VCaP (cell line): Measurements from ENCODE around the gene KLHL7.

Experiments
- H3K27ac ChIP-seq: fragments of 450-650 bp; 2 replicates; pipeline ENCODE4 v1.5.1; 2017
- TF ChIP-seq, protein P1 (sequence below): fragments of 450-650 bp; conservative IDR thresholded peaks from 2 replicates; pipeline ENCODE4 v1.5.1; 2017; ENCODE audit warnings: mild to moderate bottlenecking, moderate library complexity

KLHL7 gene

GRCh38 chr7:23098029-23098428, 7.6 kb upstream of the KLHL7 start:
- TF ChIP-seq, protein P1, sequence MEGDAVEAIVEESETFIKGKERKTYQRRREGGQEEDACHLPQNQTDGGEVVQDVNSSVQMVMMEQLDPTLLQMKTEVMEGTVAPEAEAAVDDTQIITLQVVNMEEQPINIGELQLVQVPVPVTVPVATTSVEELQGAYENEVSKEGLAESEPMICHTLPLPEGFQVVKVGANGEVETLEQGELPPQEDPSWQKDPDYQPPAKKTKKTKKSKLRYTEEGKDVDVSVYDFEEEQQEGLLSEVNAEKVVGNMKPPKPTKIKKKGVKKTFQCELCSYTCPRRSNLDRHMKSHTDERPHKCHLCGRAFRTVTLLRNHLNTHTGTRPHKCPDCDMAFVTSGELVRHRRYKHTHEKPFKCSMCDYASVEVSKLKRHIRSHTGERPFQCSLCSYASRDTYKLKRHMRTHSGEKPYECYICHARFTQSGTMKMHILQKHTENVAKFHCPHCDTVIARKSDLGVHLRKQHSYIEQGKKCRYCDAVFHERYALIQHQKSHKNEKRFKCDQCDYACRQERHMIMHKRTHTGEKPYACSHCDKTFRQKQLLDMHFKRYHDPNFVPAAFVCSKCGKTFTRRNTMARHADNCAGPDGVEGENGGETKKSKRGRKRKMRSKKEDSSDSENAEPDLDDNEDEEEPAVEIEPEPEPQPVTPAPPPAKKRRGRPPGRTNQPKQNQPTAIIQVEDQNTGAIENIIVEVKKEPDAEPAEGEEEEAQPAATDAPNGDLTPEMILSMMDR, result no peak
- H3K27ac ChIP-seq, result no peak overlapping the region

GRCh38 chr7:23098460-23098859, 7.1 kb upstream of the KLHL7 start:
- H3K27ac ChIP-seq, result no peak overlapping the region
- TF ChIP-seq, protein P1, result no peak

DNA sequence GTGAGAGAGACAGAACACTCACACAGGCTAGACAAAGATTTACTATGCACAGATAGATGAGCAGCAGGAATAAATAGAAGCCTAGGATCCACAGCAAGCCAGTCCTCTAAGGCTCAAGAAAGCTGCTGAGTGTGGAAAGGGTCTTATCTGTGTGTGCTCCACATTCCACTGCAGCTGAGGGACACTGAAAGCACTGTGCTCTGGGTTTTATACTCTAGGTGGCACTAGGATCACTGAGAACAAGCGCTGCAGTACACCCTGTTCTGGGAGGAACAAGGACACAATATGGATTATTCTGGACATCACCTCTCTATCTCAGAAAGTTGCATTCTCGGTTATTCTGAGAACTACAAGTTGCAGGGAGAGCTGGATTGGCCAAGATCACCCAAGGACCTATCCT, 4.9 kb upstream of the KLHL7 start:
- H3K27ac ChIP-seq, result peak overlapping the region; percentile 47
- TF ChIP-seq, protein P1, result peak; percentile 77

- H3K27ac ChIP-seq, result peak overlapping the region; percentile 87
- TF ChIP-seq, protein P1, result no peak
These were observed 420 bp upstream of the KLHL7 start for GRCh38 chr7:23105086-23105643.

DNA sequence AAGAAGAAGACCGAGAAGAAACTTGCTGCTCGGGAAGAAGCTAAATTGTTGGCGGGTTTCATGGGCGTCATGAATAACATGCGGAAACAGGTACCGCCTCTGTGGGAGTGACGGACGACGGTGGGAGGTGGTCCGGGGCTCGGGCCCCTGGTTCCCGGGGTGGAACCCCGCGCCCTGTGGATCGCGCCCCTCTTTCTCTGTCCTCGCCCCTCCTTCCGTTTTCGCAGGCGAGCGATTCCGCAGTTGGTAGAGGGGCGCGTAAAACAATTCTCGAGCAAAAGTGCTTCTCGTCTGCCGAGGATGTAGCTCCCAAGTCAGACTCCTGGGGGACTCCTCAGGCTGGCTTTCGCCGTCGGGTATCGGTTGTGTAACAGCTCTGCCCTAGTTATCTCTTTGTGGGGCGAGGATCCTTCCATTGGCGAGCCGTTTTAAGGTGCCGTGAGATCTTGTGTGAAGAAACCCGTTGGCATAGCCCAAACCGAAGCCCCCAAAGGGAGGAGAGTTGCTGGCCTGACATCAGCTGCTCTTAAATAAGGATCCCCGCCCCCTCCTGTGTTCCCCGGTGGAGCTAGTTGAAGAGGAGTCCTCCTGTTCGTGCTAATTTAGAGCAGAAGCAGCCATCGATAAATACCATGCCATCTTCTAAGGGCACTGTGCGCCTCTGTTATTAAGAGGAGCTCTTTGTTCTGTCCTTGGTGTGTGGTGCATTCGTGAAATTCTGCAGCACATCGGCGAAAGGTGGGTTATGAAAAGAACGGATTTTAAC, 655 bp downstream of the KLHL7 start:
- TF ChIP-seq, protein P1, result no peak
- H3K27ac ChIP-seq, result peak overlapping the region; percentile 87

DNA sequence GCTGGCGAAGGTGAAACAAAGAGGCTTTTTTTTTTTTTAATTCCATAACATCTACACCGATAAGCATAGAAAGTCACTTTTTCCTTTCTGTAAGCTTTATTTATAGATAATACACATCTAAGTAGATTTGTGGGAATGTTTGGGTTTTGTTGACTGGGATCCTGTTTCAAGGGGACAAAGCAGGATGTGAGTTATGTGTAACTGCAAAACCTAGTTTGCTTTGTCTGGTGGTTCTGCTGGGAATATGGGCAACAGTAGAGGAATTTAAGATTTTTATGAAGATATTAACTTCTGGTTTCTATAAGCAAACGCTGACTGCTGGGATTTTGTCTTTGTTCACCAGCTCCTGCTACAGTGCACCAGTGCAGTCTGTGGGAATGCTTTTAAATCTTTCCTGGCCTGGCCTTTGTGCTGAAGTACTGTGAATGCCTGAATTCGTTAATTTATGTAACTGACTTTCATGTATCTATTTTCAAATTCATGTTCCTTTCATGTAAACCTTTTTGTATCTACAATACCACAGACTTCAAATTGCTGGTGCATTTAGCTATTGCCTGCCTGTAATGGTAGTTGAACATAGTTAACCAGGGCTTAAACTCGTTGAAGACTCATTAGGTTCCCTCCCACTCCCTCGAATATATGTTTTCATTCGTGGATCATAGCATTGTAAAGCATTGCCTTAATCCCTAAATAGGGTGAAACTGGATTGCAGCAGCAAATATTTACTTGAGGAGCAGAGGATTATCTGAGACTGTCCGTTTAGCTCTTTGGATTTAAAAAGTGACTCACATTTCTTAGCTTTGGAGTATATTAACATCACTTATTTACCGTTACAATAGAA, 1.5 kb downstream of the KLHL7 start:
- peak overlapping the region; percentile 87 for H3K27ac ChIP-seq
- TF ChIP-seq, protein P1, result no peak

- peak overlapping the region; percentile 87; the same call in 1 of the 2 replicates for H3K27ac ChIP-seq
- TF ChIP-seq, protein P1, result no peak
These were observed 2.2 kb downstream of the KLHL7 start for GRCh38 chr7:23107781-23108180.
